T-helper 9 cell (primary cell): ENCODE data around the gene CHAMP1.
"Not testable (repeated sequence)": the region's sequence is repeated elsewhere in the genome, so short reads cannot be mapped to it uniquely, and the experiment has no call there.

Source experiments
- DNase-seq: peaks from one replicate; pipeline ENCODE4 v3.0.0-alpha.2; 2020

Gene CHAMP1

DNA sequence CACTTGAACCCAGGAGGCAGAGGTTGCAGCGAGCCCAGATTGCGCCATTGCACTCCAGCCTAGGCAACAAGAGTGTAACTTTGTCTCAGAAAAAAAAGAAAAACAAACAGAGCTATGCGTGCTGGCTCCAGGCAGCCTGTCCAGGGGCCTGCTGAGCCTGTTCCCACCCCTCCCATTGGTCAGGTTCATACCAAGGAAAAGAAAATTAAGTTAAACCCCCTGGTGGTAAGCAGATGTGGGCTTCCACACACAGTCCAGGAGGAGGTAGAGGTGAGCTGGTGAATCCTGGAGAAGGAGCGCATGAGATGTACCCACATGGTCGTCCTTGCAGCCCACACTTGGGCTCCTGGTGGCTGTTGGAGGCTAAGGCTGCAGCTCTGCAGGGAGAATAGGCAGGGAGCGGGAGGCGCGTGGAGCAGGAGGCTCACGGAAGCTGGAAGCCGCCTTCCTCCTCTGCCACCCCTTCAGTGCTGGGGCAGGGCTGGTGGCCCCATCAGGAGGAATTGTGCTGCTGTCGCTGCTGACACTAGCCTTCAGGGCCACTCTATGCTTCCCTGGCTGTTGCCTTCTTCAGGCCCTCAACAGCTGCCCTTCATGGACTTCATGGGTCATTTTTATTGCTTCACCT lies 10.5 kb upstream of the CHAMP1 start:
- no peak for DNase-seq

DNA sequence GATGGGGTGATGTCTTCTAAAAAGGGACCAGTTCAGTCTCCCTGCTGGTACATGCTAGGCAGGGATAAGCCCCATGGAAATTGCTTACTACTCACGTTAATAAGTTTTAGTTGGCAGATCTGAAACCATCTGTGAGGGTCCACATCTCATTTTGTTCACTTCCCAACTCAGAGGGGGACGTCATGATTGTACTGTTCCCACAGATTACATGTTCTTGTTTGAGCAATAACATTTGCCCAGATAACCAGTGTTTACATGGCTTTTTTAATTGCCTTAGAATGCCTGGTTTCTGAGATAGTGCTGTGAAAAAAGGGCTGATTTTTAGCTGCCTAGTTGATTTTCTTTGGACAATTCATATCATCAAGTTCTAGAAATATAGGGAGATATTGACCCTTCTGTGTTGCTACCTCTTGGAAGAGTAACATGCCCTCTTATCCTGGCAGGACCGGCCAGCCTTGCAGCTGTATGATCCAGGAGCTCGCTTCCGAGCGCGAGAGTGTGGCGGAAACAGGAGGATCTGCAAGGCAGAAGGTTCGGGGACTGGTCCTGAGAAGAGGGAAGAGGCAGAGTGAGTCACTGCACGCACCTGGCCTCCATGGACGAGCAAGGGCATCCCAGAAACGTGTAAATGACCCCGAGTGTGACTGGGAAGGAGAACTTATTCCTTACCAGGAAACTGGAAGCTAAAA lies 9.8 kb upstream of the CHAMP1 start:
- DNase-seq: no peak

DNA sequence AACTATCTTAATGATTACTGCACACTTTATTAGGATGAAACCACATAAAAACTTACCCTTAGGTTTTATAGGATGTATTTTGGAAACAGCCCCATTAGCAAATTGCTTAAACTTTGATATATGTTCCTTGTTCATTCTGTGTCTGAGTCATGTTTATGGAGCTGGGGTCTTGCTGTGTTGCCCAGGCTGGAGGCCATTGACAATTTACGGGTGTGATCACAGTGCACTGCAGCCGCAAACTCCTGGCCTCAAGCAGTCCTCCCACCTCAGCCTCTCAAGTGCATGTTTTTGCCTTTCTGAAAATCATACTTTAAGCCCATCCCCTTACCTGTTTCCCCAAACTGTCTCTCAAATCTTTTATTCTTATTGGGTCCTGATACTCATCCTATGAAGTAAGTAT lies 5.2 kb upstream of the CHAMP1 start:
- no peak for DNase-seq

- no peak for DNase-seq
These were observed 4.4 kb upstream of the CHAMP1 start for GRCh38 chr13:114309806-114310410.

GRCh38 chr13:114310956-114311355 lies 3.3 kb upstream of the CHAMP1 start:
- no peak for DNase-seq

DNA sequence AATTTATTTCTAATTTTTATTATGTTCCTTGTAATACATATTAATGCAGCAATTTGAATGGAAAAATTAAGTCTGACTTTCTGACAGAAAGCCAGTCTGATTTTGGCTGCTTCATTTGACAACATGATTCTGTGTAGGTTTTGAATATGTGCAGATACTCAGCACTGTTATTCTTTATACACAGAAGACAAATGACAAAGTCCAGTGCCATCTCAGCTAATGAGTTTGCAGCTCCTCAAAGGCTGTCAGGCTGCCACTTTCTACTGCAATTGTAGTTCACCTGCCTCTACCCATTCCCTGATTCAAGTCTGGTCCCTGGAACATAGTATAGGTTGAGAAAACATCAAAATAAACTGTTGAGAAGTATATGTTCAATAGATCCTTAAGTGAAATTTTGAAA lies 2.9 kb upstream of the CHAMP1 start:
- DNase-seq: no peak

DNA sequence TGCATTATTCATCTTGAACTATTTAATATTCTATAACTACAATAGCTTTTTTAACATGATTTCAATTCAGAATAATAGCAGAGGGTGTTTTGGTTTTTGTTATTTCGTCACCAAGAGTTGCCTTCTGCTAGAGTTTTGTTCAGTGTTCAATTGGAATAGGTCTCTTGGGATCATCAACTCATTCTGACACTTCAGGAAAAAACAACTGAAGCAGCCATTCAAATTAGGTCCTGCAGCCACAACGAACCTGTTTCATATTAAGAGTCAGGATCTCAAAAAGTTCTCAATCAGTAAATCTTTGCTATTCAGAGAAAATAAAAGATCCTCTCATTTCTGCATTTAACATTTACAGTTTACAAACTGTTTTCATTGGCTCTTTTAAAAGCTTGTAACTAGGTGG lies 2.4 kb upstream of the CHAMP1 start:
- DNase-seq: no peak

GRCh38 chr13:114313061-114313860 lies 1.0 kb upstream of the CHAMP1 start:
- no peak for DNase-seq

DNA sequence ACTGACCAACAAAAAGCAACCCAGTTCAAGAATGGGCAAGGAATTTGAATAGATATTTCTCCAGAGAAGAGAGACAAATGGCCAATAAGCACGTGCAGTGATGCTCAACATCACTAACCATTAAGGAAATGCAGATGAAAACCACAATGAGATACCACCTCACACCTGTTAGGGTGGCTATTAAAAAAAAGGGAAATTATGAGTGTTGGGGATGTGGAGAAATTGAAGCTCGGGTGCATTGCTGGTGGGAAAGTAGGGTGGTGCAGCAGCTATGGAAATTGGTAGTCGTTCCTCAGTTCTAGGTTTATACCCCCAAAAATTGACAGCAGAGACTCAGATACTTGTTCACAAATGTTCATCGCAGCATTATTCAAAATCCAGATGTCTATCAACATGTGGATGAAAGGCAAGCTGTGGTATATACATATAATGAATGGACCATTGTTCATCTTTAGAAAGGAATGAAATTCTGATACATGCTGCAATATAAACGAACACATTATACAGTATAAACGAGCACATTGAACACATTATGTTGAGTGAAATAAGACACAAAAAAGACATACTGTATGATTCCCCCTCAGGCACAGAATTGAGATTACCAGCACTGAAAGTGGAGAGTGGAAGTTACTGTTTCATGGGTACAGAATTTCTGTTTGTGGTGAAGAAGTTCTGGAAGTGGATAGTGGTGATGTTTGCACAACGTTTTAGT lies 927 bp downstream of the CHAMP1 start:
- no peak for DNase-seq

DNA sequence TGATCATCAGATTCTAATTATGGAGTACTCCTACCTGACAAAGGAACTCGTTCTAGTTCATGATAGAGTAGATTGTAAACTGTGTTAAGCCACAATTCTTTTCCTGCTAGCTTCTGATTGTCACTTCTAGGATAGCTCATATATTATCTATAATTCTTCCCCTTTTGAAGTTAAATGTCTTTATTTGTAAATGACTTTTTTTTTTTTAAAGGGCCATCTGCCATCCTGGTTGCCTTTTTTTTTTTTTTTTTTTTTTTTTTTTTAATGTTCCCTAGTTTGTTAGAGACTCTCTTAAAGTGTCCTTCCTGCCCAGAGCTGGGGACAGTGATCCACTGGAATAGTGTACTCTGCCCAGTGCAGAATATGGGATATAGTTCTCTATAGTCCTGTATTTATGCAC lies 4.3 kb downstream of the CHAMP1 start:
- no peak for DNase-seq

GRCh38 chr13:114319441-114319913 lies 5.2 kb downstream of the CHAMP1 start:
- no peak for DNase-seq

DNA sequence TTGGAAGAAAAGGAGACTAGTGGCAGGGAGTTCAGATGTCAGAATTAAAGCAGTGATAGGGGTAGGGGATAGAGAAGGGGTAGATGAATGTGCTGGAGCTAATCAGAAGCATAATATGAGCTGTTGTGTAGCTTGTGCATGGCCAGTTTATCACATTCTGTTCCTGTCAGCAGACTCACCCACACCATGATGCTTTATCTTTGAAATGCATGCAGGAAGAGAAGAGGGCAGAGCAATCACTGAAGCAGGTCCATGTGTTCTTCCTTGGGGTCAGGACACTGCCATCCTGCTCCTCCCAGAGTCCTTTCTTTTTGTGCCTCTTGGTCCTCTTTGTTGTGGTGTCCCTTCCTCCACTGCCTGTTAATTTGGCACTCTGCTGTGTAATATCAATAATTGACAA lies 5.8 kb downstream of the CHAMP1 start:
- DNase-seq: no peak

- DNase-seq: no peak
These were observed 7.0 kb downstream of the CHAMP1 start for GRCh38 chr13:114321256-114321655.

GRCh38 chr13:114323349-114323748 lies 9.0 kb downstream of the CHAMP1 start:
- DNase-seq: no peak

DNA sequence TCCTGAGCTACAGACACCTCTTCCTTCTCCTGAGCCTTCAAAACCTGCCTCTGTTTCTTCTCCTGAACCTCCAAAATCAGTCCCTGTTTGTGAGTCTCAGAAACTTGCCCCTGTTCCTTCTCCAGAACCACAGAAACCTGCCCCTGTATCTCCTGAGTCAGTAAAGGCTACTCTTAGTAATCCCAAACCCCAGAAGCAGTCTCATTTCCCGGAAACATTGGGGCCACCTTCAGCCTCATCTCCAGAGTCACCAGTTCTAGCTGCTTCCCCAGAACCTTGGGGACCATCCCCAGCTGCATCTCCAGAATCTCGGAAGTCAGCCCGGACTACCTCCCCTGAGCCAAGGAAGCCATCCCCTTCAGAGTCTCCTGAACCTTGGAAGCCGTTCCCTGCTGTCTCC lies 10.0 kb downstream of the CHAMP1 start:
- no peak for DNase-seq

GRCh38 chr13:114325729-114326128 lies 11.4 kb downstream of the CHAMP1 start:
- no peak for DNase-seq

DNA sequence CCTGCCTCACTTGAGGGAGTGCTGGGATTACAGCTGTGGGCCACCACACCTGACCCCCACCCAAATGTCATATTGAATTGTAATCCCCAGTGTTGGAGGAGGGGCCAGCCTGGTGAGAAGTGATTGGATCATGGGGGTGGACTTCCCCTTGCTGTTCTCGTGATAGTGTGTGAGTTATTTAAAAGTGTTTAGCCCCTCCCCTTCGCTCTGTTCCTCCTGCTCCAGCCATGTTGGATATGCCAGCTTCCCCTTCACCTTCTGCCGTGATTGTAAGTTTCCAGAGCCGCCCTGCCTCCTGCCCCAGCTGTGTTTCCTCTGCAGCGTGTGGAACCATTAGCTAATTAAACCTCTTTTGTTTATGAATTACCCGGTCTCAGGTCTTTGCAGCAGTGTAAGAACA lies 13.7 kb downstream of the CHAMP1 start:
- DNase-seq: no peak

DNA sequence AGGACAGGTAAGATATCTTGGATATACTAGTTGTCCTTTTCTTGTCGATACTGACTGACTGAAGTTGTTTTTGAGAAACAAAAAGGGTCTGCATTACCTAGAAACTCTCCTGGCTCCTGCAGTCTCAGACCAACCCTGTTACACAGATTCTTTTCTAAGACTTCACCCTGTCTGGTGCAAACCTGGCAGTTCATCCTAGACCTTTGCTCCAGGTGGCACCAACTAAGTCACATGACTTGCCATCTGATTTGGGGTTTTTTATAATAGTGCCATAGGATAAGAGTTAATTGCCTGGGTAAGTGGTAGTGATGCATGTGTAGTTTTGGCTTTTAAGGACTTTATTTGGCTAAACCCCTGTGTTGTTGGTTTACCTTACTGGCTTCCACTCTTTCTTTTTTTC lies 14.3 kb downstream of the CHAMP1 start:
- no peak for DNase-seq

- DNase-seq: no peak
These were observed 15.8 kb downstream of the CHAMP1 start for GRCh38 chr13:114330086-114330485.

DNA sequence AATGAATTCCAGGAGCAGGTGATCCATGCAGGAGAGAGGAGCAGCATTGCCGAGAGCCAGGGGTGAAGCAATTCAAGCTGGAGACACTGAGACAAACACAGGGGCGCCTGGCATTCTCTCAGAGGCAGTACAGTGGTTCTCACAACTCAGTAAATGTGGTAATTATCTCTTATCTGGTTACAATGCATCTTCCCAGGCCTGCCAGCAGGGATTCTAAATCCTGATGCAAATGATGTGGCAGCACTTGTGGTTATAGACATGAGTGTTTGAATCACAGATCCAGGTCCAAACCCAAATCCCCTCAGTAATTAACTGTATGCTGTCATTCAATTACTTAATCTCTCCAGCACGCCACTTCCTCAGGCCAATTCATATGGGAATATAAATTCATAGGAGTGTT lies 19.6 kb downstream of the CHAMP1 start:
- not testable (repeated sequence) for DNase-seq

DNA sequence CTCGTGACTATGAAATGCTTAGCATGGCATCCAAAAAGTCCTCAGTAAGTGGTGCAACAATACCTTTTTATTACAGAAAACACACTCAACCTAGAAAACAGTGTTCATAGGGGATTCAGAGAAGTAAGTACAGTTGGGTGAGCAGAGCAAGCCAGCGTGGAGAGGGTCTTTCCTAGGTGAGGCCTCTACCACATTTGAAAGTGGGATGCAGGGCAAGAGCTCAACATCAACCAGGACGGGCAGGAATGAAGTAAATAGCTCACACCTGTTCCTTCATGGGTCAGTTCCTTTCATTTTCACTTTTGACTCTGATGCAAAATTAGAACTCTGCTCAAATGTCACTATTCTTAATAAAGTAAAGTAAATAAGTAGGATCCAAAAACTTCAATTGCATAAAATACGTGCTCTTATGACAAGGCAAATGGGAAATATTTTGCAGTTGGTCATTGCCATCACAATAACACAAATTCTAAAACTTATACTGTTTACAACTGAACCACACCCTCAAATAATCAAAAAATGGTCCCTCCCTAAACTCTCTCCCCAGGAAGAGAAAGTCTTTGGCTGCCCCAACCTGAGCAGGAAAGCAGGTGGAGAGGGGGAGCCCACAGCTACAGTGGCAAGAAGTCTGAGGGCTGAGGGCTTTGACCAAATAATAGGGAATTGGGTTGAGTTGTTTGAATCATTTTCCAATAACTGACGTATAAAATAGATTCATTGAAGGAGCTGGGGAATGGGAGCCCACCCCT lies 20.2 kb downstream of the CHAMP1 start:
- DNase-seq: no peak

DNA sequence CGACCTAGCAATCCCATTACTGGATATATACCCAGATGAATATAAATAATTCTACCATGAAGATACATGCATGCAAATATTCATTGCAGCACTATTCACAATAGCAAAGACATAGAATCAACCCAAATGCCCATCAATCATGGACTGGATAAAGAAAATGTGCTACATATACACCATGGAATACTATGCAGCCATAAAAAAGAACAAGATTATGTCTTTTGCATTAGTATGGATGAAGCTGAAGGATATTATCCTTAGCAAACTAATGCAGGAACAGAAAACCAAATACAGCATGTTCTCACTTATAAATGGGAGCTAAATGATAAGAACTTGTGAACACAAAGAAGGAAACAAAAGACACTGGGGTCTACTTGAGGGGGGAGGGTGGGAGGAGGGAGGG lies 22.2 kb downstream of the CHAMP1 start:
- DNase-seq: not testable (repeated sequence)
